GM21526 (cell line): ENCODE measurements around the gene SLC49A4.
"Not testable (repeated sequence)": the region's sequence is repeated elsewhere in the genome, so short reads cannot be mapped to it uniquely, and the experiment has no call there.

Experiments used
- ATAC-seq: cut with Tn5 transposase; IDR thresholded peaks from one replicate; pipeline ENCODE4 v1.9.1; 2021; ENCODE audit warnings: moderate library complexity; ENCODE audit not compliant: unreplicated experiment, low FRiP score

The SLC49A4 gene, protein sequence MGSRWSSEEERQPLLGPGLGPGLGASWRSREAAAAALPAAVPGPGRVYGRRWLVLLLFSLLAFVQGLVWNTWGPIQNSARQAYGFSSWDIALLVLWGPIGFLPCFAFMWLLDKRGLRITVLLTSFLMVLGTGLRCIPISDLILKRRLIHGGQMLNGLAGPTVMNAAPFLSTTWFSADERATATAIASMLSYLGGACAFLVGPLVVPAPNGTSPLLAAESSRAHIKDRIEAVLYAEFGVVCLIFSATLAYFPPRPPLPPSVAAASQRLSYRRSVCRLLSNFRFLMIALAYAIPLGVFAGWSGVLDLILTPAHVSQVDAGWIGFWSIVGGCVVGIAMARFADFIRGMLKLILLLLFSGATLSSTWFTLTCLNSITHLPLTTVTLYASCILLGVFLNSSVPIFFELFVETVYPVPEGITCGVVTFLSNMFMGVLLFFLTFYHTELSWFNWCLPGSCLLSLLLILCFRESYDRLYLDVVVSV

DNA sequence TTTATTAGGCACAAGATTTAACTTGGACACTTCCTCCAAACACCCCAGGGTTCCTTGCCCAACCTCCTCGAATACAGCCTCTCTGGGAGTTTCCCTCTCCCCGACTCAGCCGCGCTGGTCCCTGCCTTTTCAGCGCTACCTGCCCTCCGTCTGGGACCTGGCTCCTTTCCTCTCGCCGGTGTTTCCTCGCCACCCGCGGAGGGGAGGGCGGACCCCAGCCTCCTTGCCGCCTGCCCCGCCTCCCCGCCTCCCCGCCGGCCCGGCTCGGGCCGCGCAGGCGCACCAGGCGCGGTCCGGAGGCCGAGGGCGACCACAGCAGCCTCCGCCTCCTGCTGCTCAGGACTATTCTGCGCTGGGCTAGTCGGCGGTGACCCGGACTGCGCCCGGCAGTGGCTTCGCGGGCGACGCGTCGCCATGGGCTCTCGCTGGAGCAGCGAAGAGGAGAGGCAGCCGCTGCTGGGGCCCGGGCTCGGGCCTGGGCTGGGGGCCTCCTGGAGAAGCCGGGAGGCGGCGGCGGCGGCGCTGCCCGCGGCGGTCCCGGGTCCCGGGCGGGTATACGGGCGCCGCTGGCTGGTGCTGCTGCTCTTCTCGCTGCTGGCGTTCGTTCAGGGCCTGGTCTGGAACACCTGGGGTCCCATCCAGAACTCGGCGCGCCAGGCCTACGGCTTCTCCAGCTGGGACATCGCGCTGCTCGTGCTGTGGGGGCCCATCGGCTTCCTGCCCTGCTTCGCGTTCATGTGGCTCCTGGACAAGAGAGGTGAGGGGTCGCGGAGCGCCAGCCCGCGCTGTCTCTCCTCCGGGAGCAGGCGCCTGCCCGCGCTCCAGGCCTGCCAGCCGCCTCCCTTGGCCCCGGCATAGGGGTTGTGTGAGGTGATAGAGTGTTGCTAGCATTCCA is at the start of gene SLC49A4:
TSS of gene SLC49A4 (plus strand) at position 291 of the 895 bp plus-strand sequence. CDS start at position 415, 124 bp downstream.
- ATAC-seq: peak; percentile 64

DNA sequence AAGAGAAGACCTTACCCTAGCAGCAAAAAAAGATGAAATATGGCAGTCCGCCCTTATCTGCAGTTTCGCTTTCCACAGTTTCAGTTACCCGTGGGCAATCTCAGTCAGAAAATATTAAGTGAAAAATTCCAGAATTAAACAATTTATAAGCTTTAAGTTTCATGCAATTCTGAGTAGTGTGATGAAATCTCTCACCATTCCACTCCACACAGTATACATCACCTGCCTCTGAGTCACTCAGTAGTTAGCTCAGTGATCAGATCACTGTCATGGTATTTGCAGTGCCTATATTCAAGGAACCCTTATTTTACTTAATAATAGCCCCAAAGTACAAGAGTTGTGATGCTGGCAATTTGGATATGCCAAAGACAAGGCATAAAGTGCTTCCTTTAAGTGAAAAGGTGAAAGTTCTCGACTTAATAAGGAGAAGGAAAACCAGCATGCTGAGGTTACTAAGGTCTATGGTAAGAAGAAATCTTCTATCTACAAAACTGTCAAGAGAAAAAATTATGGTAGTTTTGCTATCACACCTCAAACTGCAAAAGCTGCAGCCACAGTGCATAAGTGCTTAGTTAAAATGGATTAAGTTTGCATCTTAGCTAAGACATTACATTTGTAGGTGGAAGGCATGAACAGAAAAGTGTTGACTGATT is 49.4 kb upstream of the SLC49A4 start:
- no peak for ATAC-seq

DNA sequence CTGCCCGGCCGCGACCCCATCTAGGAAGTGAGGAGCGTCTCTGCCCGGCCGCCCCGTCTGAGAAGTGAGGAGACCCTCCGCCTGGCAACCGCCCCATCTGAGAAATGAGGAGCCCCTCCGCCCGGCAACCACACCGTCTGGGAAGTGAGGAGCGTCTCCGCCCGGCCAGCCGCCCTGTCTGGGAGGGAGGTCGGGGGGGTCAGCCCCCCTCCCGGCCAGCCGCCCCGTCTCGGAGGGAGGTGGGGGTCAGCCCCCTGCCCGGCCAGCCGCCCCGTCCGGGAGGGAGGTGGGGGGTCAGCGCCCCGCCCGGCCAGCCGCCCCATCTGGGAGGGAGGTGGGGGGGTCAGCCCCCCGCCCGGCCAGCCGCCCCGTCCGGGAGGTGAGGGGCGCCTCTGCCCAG is 47.6 kb upstream of the SLC49A4 start:
- not testable (repeated sequence) for ATAC-seq

DNA sequence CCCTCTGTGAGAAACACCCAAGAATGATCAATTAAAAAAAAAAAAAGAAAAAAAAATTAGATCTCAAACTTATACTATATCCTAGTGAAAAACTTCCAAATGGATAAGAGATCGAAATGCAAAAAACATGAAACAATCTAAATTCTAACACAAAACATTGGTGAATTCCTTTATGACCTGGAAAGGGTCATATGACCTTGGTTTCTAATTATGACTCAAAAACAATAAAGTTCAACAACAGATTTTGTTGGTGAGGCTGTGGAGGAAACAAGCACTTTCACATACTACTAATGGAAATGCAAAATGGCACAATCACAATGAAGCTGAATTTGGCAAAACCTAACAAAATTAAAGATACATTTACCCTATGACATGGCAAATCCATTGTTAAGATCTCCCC is 46.5 kb upstream of the SLC49A4 start:
- ATAC-seq: no peak

DNA sequence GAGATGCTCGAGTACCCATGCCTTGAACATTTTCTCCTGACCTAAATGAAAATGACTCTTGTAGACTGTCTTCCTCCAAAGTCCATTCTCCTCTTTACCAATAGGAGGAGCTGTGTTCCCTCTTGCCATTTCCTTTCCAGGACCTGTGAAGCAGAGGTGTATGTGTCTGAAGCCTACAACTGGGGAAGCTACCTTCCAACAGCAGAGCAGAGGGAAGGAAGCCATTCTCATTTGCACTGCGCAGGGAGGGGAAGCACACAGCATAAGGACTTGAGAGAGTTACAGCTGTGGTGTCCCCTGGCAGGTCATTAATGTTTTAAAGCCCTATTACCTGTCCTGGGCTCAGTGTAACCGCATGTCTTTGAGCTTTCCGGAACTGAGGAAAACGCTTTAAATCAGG is 39.9 kb upstream of the SLC49A4 start:
- ATAC-seq: no peak

DNA sequence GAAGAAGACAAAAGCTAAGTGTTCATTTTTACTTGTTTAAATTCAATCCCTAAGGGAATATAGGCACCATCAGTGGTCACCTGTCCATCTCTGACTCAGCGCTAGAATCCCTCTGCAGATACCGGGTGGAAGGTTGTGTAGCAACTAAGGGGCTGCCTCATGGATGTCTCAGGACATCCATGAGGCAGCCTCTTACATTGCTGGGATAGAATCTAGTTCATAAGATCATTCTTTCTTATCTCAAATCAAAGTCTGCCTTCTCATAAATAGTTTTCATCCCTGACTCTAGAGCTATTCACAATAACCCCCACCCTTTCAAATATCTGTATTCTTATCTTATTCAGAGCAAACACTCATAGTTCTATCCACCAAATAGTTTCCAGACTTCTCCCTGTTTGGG is 39.4 kb upstream of the SLC49A4 start:
- ATAC-seq: no peak

DNA sequence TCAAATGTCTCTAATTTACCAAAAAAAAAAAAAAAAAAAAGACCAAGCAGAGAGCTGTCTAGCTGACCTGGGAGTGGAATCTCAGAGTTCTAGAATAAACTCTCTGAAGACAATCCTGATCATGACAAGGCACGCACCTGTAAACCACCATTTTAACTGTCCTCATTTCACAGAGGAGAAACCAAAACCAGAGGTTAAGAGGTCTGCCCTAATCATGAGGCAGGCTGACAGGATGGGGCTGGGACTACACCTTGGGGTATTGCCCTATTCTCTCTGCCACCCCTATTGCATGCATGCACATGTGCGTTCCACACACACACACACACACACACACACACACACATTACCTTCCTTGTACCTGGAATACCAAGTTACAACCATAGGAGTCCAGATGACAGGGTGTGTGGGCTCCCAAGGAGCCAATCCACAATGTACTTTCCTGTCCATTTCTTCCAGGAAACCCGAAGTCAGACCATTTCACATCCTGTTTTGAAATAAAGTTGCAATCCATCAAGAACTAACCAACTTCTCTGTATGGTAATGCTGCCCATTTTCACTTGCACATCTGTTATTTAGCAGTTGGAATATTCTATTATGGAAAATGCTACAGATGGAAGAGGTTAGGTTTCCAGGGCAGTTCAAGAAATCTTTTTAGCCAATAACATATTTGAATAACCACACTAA is 35.9 kb upstream of the SLC49A4 start:
- ATAC-seq: no peak

DNA sequence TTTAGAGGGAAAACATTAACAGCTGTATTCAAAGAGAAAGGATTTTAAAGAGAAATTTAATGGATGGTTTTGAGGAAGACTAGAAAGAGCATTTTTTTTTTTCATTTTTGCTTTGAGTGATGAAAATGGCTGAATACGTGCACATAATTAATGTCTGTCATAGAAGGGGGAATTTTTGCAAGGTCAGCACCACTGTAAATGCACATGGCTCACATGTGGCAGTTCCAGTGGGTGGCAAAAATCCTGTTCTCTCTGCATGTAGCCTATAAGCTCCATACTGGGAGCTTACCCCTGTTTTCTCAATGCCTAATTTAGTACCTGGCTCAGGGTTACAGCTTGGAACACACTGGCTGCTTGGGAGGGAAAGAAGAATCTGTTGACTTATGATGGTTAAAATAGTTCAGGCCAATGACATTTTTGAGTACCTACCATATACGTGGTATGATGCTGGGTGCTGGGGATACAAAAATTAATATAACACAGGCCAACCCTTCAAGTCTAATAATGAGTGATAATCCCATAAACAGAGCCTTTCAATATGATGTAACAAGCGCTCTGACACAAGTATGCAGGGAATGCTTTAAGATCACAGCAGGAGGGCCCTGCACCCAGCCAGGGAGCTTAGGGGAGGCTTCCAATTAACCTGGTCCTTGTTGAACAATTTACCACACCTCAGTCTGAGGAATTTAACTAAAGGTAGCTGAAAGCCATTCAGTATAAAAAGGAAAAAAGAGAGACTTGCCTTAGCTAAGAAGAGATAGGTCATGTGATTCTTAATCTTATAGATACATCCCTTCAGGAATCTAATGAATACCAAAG is 34.2 kb upstream of the SLC49A4 start:
- no peak for ATAC-seq

DNA sequence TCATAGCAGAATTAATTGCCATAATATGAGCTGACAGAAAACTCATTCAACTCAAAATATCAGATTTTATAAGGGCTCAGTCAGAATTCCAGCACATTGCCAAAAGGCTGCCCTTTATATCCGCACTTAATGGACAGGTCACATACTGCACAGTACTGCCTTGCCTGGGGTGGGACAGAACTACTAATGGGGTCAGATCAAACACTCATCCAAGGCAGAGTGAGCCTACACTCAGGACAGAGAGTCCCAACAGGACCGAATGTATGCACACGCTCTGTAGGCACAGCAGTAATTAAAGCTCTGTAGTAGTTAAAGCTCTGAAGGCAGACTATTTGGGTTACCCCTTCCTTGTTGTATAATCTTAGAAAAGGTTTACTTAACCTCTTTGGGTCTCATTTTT is 28.4 kb upstream of the SLC49A4 start:
- ATAC-seq: no peak

DNA sequence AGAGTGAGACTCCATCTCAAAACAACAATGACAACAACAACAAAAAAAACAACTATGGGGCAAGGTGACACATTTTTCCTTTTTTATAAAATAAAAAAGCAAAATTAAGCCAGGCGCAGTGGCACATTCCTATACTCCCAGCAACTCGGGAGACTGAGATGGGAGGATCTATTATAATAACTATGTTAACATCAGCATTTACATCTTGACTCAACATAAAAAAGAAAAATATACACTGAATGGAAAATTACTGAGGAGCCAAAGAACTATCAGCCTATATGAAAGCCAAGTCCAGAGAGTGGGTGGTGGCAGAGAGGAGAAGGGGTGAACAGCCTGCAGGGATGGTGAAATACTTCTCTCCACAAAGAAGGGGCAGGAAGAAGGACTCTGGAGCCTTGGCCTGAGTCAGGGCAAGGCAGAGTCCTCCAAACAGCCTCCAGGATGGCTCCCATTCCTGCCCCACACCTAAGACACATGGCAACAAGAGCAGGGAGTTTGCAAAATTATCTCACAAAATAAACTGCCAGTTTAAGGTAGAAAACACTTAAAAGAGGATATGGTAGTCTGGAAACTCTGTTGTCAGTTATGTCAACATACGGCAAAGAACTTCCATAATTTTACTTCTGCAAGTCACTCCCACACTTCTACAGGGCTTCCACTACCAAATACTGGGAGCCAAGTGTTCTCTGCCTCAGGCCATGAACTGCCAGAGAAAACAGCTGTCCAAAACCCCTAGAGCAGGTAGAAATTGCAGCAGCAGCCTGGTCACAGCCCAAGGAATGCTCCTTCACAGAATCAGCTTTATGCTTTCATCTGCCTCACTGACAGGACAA is 27.1 kb upstream of the SLC49A4 start:
- ATAC-seq: no peak

DNA sequence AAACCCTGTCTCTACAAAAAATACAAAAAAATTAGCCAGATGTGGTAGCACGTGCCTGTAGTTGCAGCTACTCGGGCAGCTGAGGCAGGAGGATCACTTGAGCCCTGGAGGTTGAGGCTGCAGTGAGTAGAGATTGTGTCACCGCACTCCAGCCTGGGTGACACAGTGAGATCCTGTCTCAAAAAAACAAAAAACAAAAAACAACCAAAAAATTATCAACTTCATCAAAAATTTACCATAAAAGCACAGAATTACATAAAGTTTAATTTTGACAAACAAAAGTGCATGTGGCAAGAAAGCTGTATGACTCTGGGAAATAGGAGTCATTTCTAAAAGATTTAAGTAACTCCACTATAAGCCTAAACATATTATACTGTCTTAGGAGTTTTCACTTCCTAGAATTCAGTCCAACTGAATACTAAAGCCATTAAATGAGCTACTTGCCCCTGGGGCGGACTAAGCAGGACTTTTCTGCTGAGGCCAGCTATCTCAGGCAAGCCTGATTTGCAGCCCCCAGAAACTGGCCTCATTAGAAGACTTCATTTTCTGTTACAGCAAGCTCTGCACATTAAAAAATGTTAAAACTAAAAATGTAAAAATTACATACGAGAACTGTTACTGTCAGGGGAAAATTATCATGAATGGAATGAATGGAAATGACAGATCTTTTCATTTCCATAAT is 24.2 kb upstream of the SLC49A4 start:
- no peak for ATAC-seq

DNA sequence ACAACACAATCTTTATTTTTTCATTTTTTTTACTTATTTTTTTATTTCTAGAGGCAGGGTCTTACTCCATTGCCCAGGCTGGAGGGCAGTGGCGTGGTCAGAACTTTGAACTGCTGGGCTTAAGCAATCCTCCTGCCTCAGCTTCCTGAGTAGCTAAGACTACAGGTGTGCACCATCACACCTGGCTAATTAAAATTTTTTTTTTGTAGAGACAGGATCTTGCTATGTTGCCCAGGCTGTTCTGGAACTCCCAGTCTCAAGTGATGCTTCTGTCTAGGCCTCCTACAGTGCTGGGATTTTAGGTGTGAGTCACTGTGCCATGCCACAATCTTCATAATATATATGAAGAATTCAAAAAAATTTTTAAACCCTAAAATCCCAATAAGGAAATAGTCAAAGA is 22.0 kb upstream of the SLC49A4 start:
- ATAC-seq: no peak

DNA sequence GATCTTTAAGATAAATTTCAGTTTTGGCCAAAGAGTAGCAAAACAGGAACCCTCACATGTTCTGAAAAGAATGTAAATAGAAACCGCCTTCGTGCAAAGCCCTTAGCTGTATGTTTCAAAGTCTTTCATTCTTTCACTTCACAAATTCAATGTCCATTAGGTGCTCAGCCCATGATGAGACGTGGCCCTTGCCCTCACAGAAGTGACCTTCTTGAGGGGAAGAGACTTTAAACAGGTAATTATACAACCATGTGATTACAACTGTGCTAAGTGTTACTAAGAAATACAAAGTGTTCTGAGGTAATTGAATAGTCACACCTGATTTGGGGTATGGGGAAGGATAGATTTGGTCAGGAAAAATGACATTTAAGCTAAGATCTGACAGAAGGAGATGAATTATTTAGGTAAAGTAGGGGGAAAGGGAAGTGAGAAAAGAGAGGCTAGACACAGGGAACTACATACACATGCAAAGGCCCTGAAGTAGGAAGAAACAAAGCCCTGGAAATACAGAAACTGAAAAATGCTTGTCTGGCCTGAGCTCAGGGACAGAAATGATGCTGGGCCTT is 20.8 kb upstream of the SLC49A4 start:
- ATAC-seq: no peak

DNA sequence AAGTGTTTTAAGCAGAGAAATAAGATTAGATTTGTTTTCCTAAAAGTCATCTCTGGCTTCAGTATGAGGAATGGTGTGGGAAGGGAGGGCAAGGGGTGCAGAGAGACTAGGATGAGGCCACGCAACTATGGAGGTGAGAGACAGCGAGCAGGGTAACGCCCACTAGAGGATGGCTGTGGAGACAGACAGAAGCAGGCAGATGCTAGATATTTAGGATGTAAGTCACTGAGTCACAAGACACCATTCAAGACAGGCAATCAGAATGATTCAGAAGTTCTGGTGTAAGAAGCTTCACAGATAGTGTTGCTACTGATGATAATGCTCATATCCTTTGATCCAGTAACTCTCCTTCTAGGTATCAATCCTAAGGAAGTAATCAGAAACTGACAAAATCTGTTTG is 20.3 kb upstream of the SLC49A4 start:
- no peak for ATAC-seq

DNA sequence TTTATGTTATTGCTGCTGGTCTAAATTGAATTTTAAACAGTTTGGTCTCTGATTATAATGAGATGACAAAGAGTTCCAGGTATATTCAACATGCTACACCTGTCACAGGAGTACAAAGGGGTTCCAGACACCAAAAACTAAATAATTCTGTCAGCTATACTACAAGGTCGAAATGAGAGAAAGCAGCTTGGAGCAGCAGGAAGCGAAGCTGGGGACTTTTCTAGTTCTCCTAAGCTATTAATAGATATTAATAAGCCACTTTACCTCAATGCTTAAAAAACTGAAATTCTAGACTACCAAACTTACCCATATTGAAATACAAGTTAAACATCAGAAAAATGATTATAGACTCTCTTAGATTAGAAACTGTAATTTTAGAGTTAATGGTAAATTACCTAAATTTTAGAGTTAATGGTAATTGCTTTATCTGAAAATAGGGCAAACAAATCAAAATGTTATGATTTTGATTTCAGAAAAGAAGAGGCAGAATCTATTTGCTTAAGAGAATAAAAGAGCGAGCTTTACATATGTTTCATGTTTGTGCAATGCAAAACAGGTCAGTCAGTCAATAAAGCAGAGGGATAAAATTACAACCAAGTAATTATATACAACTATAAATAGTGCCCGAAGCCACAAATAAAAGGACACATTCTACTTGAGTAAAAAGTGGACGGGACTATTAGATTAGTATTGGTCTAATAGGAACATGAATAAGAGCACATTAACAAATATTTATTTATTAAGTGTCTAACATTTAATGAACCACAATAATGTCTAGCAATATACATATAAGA is 18.0 kb upstream of the SLC49A4 start:
- no peak for ATAC-seq

DNA sequence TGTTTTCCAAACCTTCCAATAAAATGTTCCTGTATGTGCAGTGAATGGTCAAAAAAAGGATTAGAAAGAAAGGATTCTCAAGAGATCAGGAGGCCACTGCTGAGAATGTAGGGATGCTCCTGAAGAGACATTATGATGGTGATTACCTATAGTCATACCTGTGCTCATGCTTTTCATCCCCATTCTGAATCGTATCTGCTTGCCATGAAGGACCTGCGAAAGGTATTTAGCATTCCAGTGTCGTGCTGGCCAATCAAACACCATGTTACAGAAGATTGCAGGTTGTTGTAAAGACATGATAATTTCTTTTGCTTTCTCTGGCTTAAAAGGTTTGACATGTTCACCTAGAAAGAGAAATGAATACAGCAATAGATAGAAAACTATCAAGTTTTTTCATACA is 17.3 kb upstream of the SLC49A4 start:
- ATAC-seq: no peak

DNA sequence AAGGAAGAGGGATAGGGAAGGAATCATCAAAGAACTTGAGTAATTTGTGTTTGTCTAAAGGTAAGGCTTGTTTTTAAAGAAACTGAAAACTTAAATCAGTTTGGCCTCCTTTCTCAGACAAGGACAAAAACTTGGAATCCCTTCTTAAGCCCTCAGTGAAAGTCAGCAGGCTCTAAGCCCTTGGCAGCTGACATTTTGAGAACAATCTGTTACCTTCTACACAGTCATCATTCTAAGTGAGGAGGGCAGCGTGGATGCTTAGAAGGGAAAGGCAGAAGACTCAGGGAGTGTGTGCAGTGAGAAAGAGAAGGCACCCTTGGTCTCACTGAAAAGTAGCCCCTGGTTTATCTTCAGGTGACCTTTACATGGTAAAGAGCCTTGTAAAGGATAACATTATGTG is 12.1 kb upstream of the SLC49A4 start:
- no peak for ATAC-seq
